GM19351 (cell line): ENCODE data around the gene LRRC8A.
A peak's percentile ranks its signal among the peaks of the same experiment; 100 is the strongest.
"Not testable (repeated sequence)": the region's sequence is repeated elsewhere in the genome, so short reads cannot be mapped to it uniquely, and the experiment has no call there.

ENCODE experiments used
- ATAC-seq: cut with Tn5 transposase; IDR thresholded peaks from one replicate; pipeline ENCODE4 v1.9.1; 2021; ENCODE audit warnings: mild to moderate bottlenecking, moderate library complexity; ENCODE audit not compliant: unreplicated experiment

Gene LRRC8A

DNA sequence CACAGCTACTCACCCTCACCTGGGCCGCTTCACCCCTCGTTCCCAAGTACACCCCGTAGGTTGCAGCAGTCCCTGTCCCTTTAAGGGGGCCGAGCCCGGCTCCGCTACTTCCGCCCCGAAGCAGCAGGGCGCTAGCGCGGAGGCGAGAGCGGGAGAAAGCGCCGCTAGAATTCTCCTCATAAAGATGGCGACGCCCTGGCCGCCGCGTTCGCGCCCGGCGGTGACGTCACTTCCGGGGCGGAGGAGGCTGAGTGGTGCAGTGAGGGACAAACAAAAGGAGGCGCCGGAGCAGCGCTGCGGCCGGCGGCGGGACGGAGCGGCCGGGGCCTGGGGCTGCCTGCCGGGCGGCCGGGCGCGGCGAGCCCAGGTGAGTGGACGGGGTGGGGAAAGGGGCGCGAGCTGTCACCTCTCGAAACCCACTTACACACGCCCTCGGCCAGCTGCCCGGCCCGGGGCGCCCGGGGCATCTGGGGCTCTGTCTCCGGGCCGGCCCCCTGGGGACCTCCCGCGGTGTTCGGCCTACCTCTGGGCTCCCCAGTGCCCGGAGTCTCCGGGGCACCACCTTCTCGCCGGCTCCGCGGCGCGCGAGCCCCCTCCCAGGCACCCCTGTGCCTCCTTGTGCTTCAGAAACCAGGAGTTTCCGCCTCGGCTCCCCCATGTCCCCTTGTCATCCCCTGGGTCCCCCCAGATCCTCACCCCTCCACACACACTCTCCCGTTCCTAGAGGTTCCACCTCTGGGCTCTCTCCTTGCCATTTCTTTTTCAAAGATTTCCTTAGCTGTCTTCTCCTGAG, at the start of gene LRRC8A, which contains the start of gene KYAT1:
LRRC8A (plus strand) TSS at position 250 of the 793 bp plus-strand sequence. CDS start 25,032 bp downstream, outside the sequence.
KYAT1 (minus strand) TSS at position 67 of the 793 bp plus-strand sequence. CDS start 36,545 bp downstream, outside the sequence.
- ATAC-seq, result peak; percentile 84

GRCh38 chr9:128833696-128834095, 48.2 kb upstream of the LRRC8A start:
- no peak for ATAC-seq

- no peak for ATAC-seq
Observed at GRCh38 chr9:128835246-128836210, 46.4 kb upstream of the LRRC8A start.

DNA sequence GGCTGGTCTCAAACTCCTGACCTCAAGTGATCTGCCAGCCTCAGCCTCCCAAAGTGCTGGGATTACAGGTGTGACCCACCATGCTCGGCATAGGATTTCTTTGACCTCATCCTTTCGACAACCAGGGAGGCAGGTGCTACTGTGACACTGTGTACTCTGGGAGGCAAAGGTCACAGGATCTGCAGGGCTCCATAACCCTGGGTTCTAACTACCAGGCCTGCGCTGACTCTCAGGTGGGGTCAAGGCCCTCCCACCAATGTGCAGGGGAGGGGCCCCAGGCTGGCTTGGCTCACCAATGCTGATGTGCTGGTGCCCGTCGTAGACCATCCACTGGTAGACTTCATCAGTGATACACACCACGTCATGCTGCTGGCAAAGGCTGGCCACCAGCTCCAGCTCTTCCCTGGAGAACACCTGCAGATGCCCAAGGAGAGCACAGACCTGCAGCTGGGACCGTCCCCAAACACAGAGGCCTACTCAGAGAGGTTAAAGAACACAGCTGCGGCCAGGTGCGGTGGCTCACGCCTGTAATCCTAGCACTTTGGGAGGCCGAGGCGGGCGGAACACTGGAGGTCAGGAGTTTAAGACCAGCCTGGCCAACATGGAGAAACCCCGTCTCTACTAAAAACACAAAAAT, 45.3 kb upstream of the LRRC8A start:
- ATAC-seq, result no peak

DNA sequence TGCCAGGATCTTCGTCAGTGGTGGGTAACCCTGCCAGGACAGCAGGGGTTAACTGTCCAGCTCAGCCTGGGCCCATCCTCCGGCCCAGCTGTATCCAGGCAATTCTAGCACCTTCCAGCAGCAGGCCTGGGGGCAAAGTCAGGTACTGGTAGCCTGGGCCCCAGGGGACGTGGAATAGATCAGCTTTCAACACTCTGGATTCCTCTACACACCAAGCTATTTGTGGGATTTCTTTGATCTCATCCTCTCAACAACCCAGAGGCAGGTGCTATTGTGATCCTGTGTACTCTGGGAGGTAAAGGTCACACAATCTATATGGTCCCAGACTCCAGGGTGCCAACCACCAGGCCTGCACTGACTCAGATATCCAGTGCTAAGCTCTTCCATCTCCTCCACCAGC, 43.6 kb upstream of the LRRC8A start:
- no peak for ATAC-seq

DNA sequence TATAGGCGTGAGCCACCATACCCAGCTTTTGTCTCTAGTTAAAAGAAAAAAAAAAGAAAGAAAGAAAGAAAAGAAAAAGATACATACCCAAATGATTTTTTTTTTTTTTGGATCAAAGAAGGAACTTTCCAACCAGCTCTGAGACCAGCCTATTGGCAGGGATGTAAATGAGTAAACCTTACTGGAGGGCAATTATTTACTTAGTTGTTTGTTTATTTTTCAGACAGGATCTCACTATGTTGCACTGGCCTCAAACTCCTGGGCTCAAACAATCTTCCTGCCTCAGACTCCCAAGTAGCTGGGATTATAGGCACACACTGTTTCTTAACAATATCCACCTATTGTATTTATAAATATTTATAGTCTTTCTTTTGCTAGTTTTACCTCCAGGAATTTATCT, 41.4 kb upstream of the LRRC8A start:
- no peak for ATAC-seq

DNA sequence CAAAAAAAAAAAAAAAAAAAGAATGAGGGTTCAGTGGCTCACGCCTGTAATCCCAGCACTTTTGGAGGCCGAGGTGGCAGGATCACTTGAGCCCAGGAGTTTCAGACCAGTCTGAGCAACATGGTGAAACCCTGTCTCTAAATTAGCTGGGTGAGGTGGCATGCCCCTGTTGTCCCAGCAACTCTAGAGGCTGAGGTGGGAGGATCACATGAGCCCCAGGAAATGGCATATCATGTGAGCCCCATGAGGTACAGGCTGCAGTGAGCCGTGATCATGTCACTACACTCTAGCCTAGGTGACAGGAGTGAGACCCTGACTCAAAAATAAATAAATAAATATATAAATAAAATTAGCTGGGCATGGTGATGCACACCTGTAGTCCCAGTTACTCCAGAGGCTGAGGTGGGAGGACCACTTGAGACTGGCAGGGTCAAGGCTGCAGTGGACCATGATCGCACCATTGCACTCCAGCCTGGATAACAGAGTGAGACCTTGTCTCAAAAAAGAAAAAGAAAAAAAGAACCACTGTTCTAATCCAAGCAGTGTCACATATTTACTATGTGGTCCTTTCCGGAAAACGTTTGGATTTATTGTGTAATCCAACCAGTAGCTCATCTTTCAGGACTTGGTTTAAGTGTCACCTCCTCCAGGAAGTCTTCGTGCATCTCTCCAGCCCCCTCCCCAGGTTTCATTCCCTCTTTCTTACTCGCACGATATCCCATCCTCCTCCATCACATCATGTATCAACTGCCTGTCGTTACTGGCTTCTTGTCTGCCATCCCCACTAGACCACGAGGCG, 40.0 kb upstream of the LRRC8A start:
- ATAC-seq, result no peak

DNA sequence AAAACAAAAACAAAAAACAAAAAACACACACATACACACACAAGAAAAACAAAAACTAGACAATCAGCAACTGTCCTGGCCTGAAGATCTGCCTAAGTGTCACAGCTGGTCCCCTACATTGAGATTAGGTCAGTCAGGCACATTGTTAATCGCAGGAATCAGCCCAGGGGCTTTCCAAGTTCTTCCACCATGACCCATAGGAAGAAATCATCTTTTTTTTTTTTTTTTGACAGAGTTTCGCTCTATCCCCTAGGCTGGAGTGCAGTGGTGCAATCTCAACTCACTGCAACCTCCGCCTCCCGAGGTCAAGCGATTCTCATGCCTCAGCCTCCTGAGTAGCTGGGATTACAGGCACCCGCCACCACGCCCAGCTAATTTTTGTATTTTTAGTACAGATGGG, 38.8 kb upstream of the LRRC8A start:
- ATAC-seq, result not testable (repeated sequence)

GRCh38 chr9:128845186-128845931, 36.6 kb upstream of the LRRC8A start:
- ATAC-seq, result no peak

DNA sequence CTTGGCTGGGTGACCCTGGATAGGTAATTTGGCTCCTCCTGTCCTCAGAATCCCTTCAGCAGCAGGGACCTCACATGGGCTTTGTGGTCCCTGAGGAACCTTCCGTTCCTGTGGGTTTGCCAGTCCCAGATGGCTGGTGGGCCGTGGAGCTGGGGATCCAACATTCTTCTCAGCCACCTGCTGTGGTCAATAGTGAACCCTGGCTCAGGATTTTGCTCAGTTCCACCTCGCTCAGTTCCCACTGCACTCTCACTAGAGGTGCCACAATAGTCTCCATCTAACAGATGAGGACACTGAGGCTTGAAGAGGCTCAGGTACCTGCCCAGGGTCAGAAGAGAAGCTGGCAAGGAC, 35.3 kb upstream of the LRRC8A start:
- ATAC-seq, result no peak

DNA sequence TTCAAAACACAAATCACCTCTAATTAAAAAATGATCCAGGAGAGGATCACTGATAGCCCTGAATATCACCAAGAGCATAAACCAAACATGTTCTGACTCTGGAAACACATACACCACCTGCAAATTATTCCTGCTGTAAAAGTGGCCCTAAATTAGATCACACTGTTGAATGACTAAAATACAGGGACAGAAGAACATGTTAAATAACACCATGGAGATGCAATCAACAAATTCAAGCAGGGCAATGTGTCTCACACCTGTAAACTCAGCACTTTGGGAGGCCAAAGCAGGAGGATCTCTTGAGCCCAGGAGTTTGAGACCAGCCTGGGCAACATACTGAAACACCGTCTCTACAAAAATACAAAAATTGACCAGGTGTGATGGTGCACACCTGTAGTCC, 34.1 kb upstream of the LRRC8A start:
- no peak for ATAC-seq

DNA sequence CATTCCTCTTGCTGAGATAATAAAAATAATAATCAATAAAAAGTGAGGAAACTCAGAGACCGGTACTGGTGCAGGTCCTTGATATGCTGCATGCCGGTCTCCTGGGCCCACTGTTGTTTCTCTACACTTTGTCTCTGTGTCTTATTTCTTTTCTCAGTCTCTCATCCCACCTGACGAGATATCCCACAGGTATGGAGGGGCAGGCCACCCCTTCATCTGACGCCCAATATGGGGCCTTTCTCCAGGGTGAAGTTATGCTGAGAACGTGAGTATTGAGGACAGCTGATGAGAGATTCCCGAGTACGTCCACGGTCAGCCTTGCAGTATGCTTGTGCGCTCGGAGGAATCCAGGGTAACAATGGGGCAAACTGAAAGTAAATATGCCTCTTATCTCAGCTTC, 30.9 kb upstream of the LRRC8A start:
- ATAC-seq, result not testable (repeated sequence)

DNA sequence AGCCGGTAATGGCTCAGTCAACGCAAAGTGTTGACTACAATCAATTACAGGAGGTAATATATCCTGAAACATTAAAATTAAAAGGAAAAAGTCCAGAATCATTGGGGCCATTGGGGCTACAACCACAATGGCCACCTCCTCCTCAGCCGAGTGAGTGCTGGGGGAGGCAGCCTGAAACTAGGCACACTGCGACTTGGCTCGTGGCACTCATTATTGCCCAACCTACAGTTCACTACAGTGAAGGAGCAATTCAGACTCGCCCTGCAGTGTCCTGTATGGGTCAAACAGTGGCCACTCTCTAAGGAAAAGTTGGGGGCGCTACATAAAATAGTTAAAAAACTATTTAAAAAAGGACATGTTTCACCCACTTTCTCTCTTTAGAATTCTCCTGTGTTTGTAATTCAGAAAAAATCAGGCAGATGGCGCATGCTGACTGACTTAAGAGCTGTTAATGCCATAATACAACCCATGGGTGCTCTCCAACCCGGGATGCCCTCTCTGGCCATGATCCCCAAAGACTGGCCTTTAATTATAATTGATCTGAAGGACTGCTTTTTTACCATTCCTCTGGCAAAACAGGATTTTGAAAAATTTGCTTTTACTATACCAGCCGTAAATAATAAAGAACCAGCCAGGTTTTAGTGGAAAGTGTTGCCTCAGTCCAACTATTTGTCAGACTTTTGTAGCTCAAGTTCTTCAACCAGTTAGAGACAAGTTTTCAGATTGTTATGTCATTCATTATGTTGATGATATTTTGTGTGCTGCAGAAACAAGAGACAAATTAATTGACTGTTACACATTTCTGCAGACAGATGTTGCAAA, 29.9 kb upstream of the LRRC8A start:
- not testable (repeated sequence) for ATAC-seq

GRCh38 chr9:128852646-128853045, 29.3 kb upstream of the LRRC8A start:
- ATAC-seq, result not testable (repeated sequence)

- not testable (repeated sequence) for ATAC-seq
Observed at GRCh38 chr9:128854454-128854853, 27.5 kb upstream of the LRRC8A start.

DNA sequence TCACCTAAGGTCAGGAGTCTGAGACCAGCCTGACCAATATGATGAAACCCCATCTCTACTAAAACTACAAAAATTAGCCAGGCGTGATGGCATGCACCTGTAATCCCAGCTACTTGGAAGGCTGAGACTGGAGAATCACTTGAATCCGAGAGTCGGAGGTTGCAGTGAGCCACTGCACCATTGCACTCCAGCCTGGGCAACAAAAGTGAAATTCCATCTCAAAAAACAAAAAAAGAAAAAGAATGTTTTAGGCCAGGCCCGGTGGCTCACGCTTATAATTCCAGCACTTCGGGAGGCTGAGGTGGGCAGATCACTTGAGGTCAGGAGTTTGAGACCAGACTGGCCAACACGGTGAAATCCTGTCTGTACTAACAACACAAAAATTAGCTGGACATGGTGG, 23.5 kb upstream of the LRRC8A start:
- ATAC-seq, result not testable (repeated sequence)

GRCh38 chr9:128860937-128861336, 21.0 kb upstream of the LRRC8A start:
- no peak for ATAC-seq

- ATAC-seq, result no peak
Observed at GRCh38 chr9:128861501-128861900, 20.4 kb upstream of the LRRC8A start.

DNA sequence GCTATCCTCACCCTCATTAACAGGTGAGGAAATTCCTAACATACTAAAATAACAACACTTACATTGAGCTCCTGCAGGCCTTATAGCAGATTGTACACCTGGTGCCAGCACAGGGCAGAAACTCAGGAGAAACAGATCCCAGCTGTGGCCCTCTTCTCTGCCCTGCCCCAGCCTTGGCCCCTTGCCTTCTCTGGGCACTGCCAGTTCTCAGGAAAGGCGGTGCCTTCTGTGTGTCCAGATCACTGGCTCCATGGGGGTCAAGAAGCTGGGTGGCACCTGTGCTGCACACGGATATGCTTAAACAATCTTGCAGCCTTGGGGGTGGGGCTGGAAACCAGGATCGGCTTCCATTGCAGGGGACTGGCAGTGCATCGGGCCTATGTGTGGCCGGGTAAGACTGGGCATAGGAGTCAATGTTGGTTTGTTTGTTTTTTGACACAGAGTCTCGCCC, 19.5 kb upstream of the LRRC8A start:
- no peak for ATAC-seq
